Liver (tissue), 3 donors: ENCODE data around the gene KCNA1.

Source experiments
- HNF4G ChIP-seq: IDR thresholded peaks from 2 replicates; pipeline ENCODE4 v1.6.1; 2016; ENCODE audit warnings: antibody characterized with exemption
- JUND ChIP-seq, 2 donors: IDR thresholded peaks; 2 replicates each; pipeline ENCODE4 v1.6.1; 2016; ENCODE audit warnings: antibody characterized with exemption in 2 of 2
- RAD21 ChIP-seq, 2 donors: IDR thresholded peaks; 2 replicates each; pipeline ENCODE4 v1.6.1; 2016; ENCODE audit warnings: antibody characterized with exemption in 2 of 2, mild to moderate bottlenecking in 2 of 2
- RXRA ChIP-seq, 2 donors: IDR thresholded peaks; 2 replicates each; pipeline ENCODE4 v1.6.1; 2017 to 2018; ENCODE audit warnings: antibody characterized with exemption in 2 of 2, mild to moderate bottlenecking in 1 of 2
- SP1 ChIP-seq: IDR thresholded peaks from 2 replicates; pipeline ENCODE4 v1.6.1; 2018; ENCODE audit warnings: antibody characterized with exemption, mild to moderate bottlenecking
- TAF1 ChIP-seq: conservative IDR thresholded peaks from 2 replicates; pipeline ENCODE4 v1.6.1; 2016; ENCODE audit warnings: antibody characterized with exemption, mild to moderate bottlenecking
- YY1 ChIP-seq: IDR thresholded peaks from 2 replicates; pipeline ENCODE4 v1.6.1; 2016; ENCODE audit warnings: antibody characterized with exemption, mild to moderate bottlenecking
- TF ChIP-seq, protein P1 (sequence below): fragments of 150-350 bp; IDR thresholded peaks from 2 replicates; pipeline ENCODE4 v1.5.1; 2017; ENCODE audit warnings: improper control_type of control experiment, low read depth, low read length; ENCODE audit not compliant: missing input control
- TF ChIP-seq, protein P2 (sequence below): IDR thresholded peaks from 2 replicates; pipeline ENCODE4 v1.6.1; 2016; ENCODE audit warnings: antibody characterized with exemption, mild to moderate bottlenecking
- TF ChIP-seq, protein P3 (sequence below): IDR thresholded peaks from 2 replicates; pipeline ENCODE4 v1.6.1; 2016; ENCODE audit warnings: antibody characterized with exemption
- donor health status: healthy.
- donor health status: healthy.

DNA sequence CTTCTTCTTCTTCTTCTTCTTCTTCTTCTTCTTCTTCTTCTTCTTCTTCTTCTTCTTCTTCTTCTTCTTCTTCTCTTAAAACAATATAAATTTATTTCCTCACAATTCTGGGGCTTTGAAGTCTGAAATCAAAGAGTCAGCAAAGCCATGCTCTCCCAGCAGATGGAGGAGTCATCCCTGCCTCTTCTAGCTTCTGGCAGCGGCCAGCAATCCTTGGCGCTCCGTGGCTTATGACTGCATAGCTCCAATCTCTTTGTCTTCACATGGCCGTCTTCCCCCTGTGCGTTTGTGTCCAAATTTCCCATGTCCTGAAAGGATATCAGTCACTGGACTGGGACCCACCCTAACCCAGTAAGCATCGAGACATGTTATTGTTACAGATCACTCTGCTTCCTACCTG, 22.9 kb downstream of the KCNA1 start:
- TF ChIP-seq, protein P1, sequence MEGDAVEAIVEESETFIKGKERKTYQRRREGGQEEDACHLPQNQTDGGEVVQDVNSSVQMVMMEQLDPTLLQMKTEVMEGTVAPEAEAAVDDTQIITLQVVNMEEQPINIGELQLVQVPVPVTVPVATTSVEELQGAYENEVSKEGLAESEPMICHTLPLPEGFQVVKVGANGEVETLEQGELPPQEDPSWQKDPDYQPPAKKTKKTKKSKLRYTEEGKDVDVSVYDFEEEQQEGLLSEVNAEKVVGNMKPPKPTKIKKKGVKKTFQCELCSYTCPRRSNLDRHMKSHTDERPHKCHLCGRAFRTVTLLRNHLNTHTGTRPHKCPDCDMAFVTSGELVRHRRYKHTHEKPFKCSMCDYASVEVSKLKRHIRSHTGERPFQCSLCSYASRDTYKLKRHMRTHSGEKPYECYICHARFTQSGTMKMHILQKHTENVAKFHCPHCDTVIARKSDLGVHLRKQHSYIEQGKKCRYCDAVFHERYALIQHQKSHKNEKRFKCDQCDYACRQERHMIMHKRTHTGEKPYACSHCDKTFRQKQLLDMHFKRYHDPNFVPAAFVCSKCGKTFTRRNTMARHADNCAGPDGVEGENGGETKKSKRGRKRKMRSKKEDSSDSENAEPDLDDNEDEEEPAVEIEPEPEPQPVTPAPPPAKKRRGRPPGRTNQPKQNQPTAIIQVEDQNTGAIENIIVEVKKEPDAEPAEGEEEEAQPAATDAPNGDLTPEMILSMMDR = no peak
- TF ChIP-seq YY1 (no peak), HNF4G (no peak), RAD21 (IDR thresholded peaks at IDR 0.05) (no peak), JUND (IDR thresholded peaks at IDR 0.05) (no peak), SP1 (no peak), RXRA (IDR thresholded peaks at IDR 0.05) (no peak), TAF1 (no peak)
- TF ChIP-seq, protein P2, sequence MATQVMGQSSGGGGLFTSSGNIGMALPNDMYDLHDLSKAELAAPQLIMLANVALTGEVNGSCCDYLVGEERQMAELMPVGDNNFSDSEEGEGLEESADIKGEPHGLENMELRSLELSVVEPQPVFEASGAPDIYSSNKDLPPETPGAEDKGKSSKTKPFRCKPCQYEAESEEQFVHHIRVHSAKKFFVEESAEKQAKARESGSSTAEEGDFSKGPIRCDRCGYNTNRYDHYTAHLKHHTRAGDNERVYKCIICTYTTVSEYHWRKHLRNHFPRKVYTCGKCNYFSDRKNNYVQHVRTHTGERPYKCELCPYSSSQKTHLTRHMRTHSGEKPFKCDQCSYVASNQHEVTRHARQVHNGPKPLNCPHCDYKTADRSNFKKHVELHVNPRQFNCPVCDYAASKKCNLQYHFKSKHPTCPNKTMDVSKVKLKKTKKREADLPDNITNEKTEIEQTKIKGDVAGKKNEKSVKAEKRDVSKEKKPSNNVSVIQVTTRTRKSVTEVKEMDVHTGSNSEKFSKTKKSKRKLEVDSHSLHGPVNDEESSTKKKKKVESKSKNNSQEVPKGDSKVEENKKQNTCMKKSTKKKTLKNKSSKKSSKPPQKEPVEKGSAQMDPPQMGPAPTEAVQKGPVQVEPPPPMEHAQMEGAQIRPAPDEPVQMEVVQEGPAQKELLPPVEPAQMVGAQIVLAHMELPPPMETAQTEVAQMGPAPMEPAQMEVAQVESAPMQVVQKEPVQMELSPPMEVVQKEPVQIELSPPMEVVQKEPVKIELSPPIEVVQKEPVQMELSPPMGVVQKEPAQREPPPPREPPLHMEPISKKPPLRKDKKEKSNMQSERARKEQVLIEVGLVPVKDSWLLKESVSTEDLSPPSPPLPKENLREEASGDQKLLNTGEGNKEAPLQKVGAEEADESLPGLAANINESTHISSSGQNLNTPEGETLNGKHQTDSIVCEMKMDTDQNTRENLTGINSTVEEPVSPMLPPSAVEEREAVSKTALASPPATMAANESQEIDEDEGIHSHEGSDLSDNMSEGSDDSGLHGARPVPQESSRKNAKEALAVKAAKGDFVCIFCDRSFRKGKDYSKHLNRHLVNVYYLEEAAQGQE = no peak
- TF ChIP-seq, protein P3, sequence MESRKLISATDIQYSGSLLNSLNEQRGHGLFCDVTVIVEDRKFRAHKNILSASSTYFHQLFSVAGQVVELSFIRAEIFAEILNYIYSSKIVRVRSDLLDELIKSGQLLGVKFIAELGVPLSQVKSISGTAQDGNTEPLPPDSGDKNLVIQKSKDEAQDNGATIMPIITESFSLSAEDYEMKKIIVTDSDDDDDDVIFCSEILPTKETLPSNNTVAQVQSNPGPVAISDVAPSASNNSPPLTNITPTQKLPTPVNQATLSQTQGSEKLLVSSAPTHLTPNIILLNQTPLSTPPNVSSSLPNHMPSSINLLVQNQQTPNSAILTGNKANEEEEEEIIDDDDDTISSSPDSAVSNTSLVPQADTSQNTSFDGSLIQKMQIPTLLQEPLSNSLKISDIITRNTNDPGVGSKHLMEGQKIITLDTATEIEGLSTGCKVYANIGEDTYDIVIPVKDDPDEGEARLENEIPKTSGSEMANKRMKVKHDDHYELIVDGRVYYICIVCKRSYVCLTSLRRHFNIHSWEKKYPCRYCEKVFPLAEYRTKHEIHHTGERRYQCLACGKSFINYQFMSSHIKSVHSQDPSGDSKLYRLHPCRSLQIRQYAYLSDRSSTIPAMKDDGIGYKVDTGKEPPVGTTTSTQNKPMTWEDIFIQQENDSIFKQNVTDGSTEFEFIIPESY = no peak
